ENCODE results near the gene ACTL10. TPM values are rescaled to one million over a fixed set of nuclear protein-coding genes. Genes with fewer than 3 reads are reported as not detected.

ACTL10 gene
- total and polyA plus RNA-seq, 2 donors (not counting 1 experiment from before 2014, with no cell fraction given): 1.2 to 6.3 TPM

DNA sequence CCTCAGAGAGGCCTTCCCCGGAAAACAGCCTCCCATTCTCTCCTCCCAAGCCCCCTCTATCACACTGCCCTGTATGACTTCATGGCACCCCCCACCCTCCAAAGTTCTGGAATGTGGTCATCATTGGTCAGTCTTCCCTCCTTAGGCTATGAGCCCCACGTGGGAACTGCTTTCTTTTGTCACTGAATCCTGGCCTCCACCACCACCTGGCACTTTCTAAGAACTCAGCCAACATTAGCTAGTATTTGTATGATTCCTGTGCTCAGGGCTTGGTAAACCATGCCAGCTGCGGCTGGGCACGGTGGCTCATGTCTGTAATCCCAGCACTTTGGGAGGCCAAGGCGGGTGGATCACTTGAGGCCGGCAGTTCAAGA, 27.9 kb downstream of the ACTL10 start:
- intact Hi-C loops (cut with micrococcal nuclease): no loop called here

DNA sequence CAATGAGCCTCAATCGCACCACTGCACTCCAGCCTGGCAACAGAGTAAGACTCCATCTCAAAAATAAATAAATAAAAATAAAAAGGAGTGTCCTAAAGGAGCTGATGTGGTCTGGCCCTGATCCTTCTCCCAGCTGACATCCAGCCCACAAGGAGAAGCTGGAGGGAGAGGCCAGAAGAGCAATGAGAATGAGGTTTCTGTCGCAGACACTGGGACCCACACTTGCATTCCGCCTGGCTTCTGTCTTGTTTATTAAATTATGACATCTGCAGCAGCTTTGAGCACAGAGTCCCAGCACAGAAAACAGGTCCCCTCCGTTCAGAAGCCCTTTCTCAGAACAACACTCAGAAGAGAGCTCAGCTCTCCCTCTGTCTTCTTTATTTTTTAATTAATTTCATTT, 29.7 kb downstream of the ACTL10 start:
- CTCF ChIA-PET: no interaction called here

More for the DNA sequence above, 27.9 kb downstream of the ACTL10 start:
- H3K36me3 ChIP-seq (replicated peaks in 1 of 2; ENCODE audit: control extremely low read depth in 1 of 2, control insufficient read depth in 1 of 2, extremely low read depth in 1 of 2, insufficient read depth in 2 of 2, low read length in 1 of 2): no peaks in the 10 kb centered on the region
- 93% methylated on average over 6 of the region's 6 CpGs for WGBS (ENCODE audit: insufficient coverage)
- Mint-ChIP-seq H3K9me3 (ENCODE audit: insufficient read depth) (no peaks in the 10 kb centered on the region), H3K4me1 (no peaks in the 10 kb centered on the region), H3K27me3 (no peaks in the 10 kb centered on the region), H3K4me3 (no peak overlapping the region), H3K27ac (no peak overlapping the region)
- DNase-seq (no peak), ATAC-seq (ENCODE audit: low read depth) (no peak)
- H2AFZ ChIP-seq (ENCODE audit: insufficient read depth, low read depth, low read length, poor library complexity, severe bottlenecking): no peak overlapping the region
- H3K4me1 ChIP-seq (ENCODE audit: control insufficient read depth in 2 of 2, insufficient read depth in 2 of 2, low read length in 2 of 2): no peaks in the 10 kb centered on the region
- H3K27ac ChIP-seq (ENCODE audit: low read length in 2 of 2): no peak overlapping the region
- peaks cover 0 to 11% (median 0%) of the 10 kb centered on the region in 3 donors for H3K9me3 ChIP-seq (ENCODE audit: control extremely low read depth in 1 of 3, control insufficient read depth in 2 of 3, insufficient read depth in 1 of 3, low read length in 2 of 3)
- H3K4me3 ChIP-seq (ENCODE audit: control extremely low read depth in 1 of 5, extremely low read depth in 1 of 5, insufficient read depth in 1 of 5, low read depth in 2 of 5, low read length in 4 of 5): no peak overlapping the region
- no peaks in the 10 kb centered on the region for H4K20me1 ChIP-seq (ENCODE audit: control insufficient read depth, insufficient read depth, low read length, poor library complexity, severe bottlenecking)
- POLR2A ChIA-PET: no interaction called here
- H3K4me2 ChIP-seq (replicated peaks; ENCODE audit: low read depth, low read length, poor library complexity, severe bottlenecking): no peak overlapping the region
- CTCF ChIA-PET: no interaction called here
- H3K79me2 ChIP-seq (ENCODE audit: control insufficient read depth, insufficient read depth, low read length): no peaks in the 10 kb centered on the region
- no peak overlapping the region for H3K9ac ChIP-seq (ENCODE audit: low read length)
- H3K27me3 ChIP-seq (replicated peaks in 1 of 4; ENCODE audit: control extremely low read depth in 1 of 4, control insufficient read depth in 3 of 4, insufficient read depth in 4 of 4, low read length in 3 of 4): no peaks in the 10 kb centered on the region
- TF ChIP-seq EZH2 (IDR thresholded peaks at IDR 0.05; ENCODE audit: borderline replicate concordance, insufficient read depth, low read depth, low read length, poor library complexity, severe bottlenecking): no peak
- TF ChIP-seq, protein P1, sequence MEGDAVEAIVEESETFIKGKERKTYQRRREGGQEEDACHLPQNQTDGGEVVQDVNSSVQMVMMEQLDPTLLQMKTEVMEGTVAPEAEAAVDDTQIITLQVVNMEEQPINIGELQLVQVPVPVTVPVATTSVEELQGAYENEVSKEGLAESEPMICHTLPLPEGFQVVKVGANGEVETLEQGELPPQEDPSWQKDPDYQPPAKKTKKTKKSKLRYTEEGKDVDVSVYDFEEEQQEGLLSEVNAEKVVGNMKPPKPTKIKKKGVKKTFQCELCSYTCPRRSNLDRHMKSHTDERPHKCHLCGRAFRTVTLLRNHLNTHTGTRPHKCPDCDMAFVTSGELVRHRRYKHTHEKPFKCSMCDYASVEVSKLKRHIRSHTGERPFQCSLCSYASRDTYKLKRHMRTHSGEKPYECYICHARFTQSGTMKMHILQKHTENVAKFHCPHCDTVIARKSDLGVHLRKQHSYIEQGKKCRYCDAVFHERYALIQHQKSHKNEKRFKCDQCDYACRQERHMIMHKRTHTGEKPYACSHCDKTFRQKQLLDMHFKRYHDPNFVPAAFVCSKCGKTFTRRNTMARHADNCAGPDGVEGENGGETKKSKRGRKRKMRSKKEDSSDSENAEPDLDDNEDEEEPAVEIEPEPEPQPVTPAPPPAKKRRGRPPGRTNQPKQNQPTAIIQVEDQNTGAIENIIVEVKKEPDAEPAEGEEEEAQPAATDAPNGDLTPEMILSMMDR (IDR thresholded peaks at IDR 0.05): no peak

More for the DNA sequence above, 29.7 kb downstream of the ACTL10 start:
- POLR2A ChIA-PET: no interaction called here
- Histone ChIP-seq H3K9me3 (ENCODE audit: control extremely low read depth in 1 of 3, control insufficient read depth in 2 of 3, insufficient read depth in 1 of 3, low read length in 2 of 3) (peaks cover 0 to 19% (median 0%) of the 10 kb centered on the region in 3 donors), H4K20me1 (ENCODE audit: control insufficient read depth, insufficient read depth, low read length, poor library complexity, severe bottlenecking) (no peaks in the 10 kb centered on the region), H3K4me1 (ENCODE audit: control insufficient read depth in 2 of 2, insufficient read depth in 2 of 2, low read length in 2 of 2) (no peaks in the 10 kb centered on the region), H3K4me3 (ENCODE audit: control extremely low read depth in 1 of 5, extremely low read depth in 1 of 5, insufficient read depth in 1 of 5, low read depth in 2 of 5, low read length in 4 of 5) (no peak overlapping the region), H3K79me2 (ENCODE audit: control insufficient read depth, insufficient read depth, low read length) (no peaks in the 10 kb centered on the region), H3K4me2 (replicated peaks; ENCODE audit: low read depth, low read length, poor library complexity, severe bottlenecking) (no peak overlapping the region), H3K36me3 (replicated peaks in 1 of 2; ENCODE audit: control extremely low read depth in 1 of 2, control insufficient read depth in 1 of 2, extremely low read depth in 1 of 2, insufficient read depth in 2 of 2, low read length in 1 of 2) (no peaks in the 10 kb centered on the region), H3K27me3 (replicated peaks in 1 of 4; ENCODE audit: control extremely low read depth in 1 of 4, control insufficient read depth in 3 of 4, insufficient read depth in 4 of 4, low read length in 3 of 4) (no peaks in the 10 kb centered on the region), H2AFZ (ENCODE audit: insufficient read depth, low read depth, low read length, poor library complexity, severe bottlenecking) (no peak overlapping the region), H3K9ac (ENCODE audit: low read length) (no peak overlapping the region), H3K27ac (ENCODE audit: low read length in 2 of 2) (no peak overlapping the region)
- DNase-seq (no peak), ATAC-seq (ENCODE audit: low read depth) (no peak)
- H3K4me3 Mint-ChIP-seq: no peak overlapping the region
- 80% methylated on average over 2 of the region's 4 CpGs for WGBS (ENCODE audit: insufficient coverage)
- no peaks in the 10 kb centered on the region for H3K9me3 Mint-ChIP-seq (ENCODE audit: insufficient read depth)
- no peak overlapping the region for H3K27ac Mint-ChIP-seq
- no peaks in the 10 kb centered on the region for H3K27me3 Mint-ChIP-seq
- no peaks in the 10 kb centered on the region for H3K4me1 Mint-ChIP-seq
- intact Hi-C loops (cut with micrococcal nuclease): no loop called here
- TF ChIP-seq, protein P1 (IDR thresholded peaks at IDR 0.05): no peak
- no peak for TF ChIP-seq EZH2 (IDR thresholded peaks at IDR 0.05; ENCODE audit: borderline replicate concordance, insufficient read depth, low read depth, low read length, poor library complexity, severe bottlenecking)
